Large intestine (tissue), 3 donors: ENCODE measurements around the gene PHYKPL. TPM values are rescaled to one million over a fixed set of nuclear protein-coding genes. Genes with fewer than 3 reads are reported as not detected.

Experiments
- DNase-seq, 2 donors: peaks; one replicate each; pipeline versions ENCODE4 v3.0.0 to v3.0.0-alpha.2; 2013
- H3K27ac ChIP-seq: one replicate; pipeline ENCODE4 v1.5.1; 2013; ENCODE audit warnings: low read length
- H3K27me3 ChIP-seq: 2 replicates; pipeline ENCODE4 v1.6.1; 2013; ENCODE audit warnings: low read length; ENCODE audit not compliant: control insufficient read depth, insufficient read depth
- H3K36me3 ChIP-seq: 2 replicates; pipeline ENCODE4 v1.6.1; 2013; ENCODE audit warnings: low read length; ENCODE audit not compliant: control insufficient read depth, insufficient read depth
- H3K4me1 ChIP-seq: one replicate; pipeline ENCODE4 v1.6.1; 2013; ENCODE audit warnings: low read length; ENCODE audit not compliant: control insufficient read depth, insufficient read depth
- H3K4me3 ChIP-seq: one replicate; pipeline ENCODE4 v1.5.1; 2013; ENCODE audit warnings: low read length
- H3K9me3 ChIP-seq: one replicate; pipeline ENCODE4 v1.6.1; 2013; ENCODE audit warnings: mild to moderate bottlenecking, low read depth, low read length, moderate library complexity; ENCODE audit not compliant: control insufficient read depth
- WGBS: methylation state at CpG from one replicate; pipeline ENCODE4 v1.1.5; 2013; ENCODE audit warnings: low lambda C conversion rate; ENCODE audit not compliant: insufficient coverage; 5-methylcytosine and 5-hydroxymethylcytosine counted together
- polyA plus RNA-seq: library from polyadenylated mRNA; unstranded; fragments of 120-200 nt; gene quantifications from one replicate; pipeline ENCODE4 v1.2.1, GENCODE V29; 2013

Gene PHYKPL
- polyA plus RNA-seq, 1 donor: 168 TPM

- DNase-seq: no peak
- no peak overlapping the region for H3K4me3 ChIP-seq
- WGBS: no CpG with 5 or more reads among the region's 2 CpGs
- no peaks in the 10 kb centered on the region for H3K9me3 ChIP-seq
- no peaks in the 10 kb centered on the region for H3K36me3 ChIP-seq
- H3K4me1 ChIP-seq: no peaks in the 10 kb centered on the region
- H3K27me3 ChIP-seq: peaks cover 22% of the 10 kb centered on the region
- no peak overlapping the region for H3K27ac ChIP-seq
These were observed 40.4 kb downstream of the PHYKPL start for GRCh38 chr5:178192244-178192643.

- Histone ChIP-seq H3K4me3 (no peak overlapping the region), H3K27ac (no peak overlapping the region), H3K4me1 (no peaks in the 10 kb centered on the region), H3K36me3 (no peaks in the 10 kb centered on the region), H3K9me3 (no peaks in the 10 kb centered on the region), H3K27me3 (peaks cover 22% of the 10 kb centered on the region)
- DNase-seq: no peak
- WGBS: 100% methylated on average over 2 of the region's 4 CpGs
These were observed 40.9 kb downstream of the PHYKPL start for GRCh38 chr5:178191661-178192060.

GRCh38 chr5:178189433-178189832, 43.2 kb downstream of the PHYKPL start:
- Histone ChIP-seq H3K4me3 (no peak overlapping the region), H3K27ac (no peak overlapping the region), H3K36me3 (no peaks in the 10 kb centered on the region), H3K9me3 (no peaks in the 10 kb centered on the region), H3K27me3 (peaks cover 10% of the 10 kb centered on the region), H3K4me1 (no peaks in the 10 kb centered on the region)
- no CpG with 5 or more reads among the region's 2 CpGs for WGBS
- no peak for DNase-seq

- no peak for DNase-seq
- Histone ChIP-seq H3K27ac (no peak within 1 kb of the TSS), H3K4me1 (no peaks in the 10 kb centered on the region), H3K27me3 (no peaks in the 10 kb centered on the region), H3K9me3 (no peaks in the 10 kb centered on the region), H3K36me3 (no peaks in the 10 kb centered on the region), H3K4me3 (no peak within 1 kb of the TSS)
- WGBS: no CpG with 5 or more reads among the region's 27 CpGs
These were observed 45.6 kb downstream of the PHYKPL start, which contains the start of gene GMCL2 for GRCh38 chr5:178187014-178187413. TSS of gene GMCL2 (minus strand) at chr5:178187371. CDS start at chr5:178187299, 72 bp downstream.

- H3K9me3 ChIP-seq: no peaks in the 10 kb centered on the region
- DNase-seq: no peak
- H3K27me3 ChIP-seq: no peaks in the 10 kb centered on the region
- H3K4me3 ChIP-seq: no peak overlapping the region
- 80% methylated on average over 2 of the region's 6 CpGs for WGBS
- H3K36me3 ChIP-seq: no peaks in the 10 kb centered on the region
- H3K4me1 ChIP-seq: no peaks in the 10 kb centered on the region
- H3K27ac ChIP-seq: no peak overlapping the region
These were observed 46.2 kb downstream of the PHYKPL start for GRCh38 chr5:178186427-178186826.

GRCh38 chr5:178182158-178182876, 50.3 kb downstream of the PHYKPL start:
- Histone ChIP-seq H3K36me3 (no peaks in the 10 kb centered on the region), H3K9me3 (no peaks in the 10 kb centered on the region), H3K27ac (no peak overlapping the region), H3K4me3 (no peak overlapping the region), H3K27me3 (no peaks in the 10 kb centered on the region), H3K4me1 (no peaks in the 10 kb centered on the region)
- 60% methylated on average over 1 of the region's 4 CpGs for WGBS
- DNase-seq: no peak

- H3K36me3 ChIP-seq: no peaks in the 10 kb centered on the region
- no peaks in the 10 kb centered on the region for H3K9me3 ChIP-seq
- H3K27me3 ChIP-seq: no peaks in the 10 kb centered on the region
- no peak for DNase-seq
- WGBS: no CpG with 5 or more reads among the region's 9 CpGs
- no peak overlapping the region for H3K4me3 ChIP-seq
- H3K27ac ChIP-seq: no peak overlapping the region
- H3K4me1 ChIP-seq: no peaks in the 10 kb centered on the region
These were observed 52.3 kb downstream of the PHYKPL start for GRCh38 chr5:178180141-178180863.

GRCh38 chr5:178177569-178177968, 55.0 kb downstream of the PHYKPL start:
- Histone ChIP-seq H3K4me1 (no peaks in the 10 kb centered on the region), H3K36me3 (no peaks in the 10 kb centered on the region), H3K9me3 (no peaks in the 10 kb centered on the region), H3K4me3 (no peak overlapping the region), H3K27ac (no peak overlapping the region), H3K27me3 (no peaks in the 10 kb centered on the region)
- DNase-seq: no peak
- no CpG with 5 or more reads among the region's 8 CpGs for WGBS

- no peak overlapping the region for H3K27ac ChIP-seq
- no peaks in the 10 kb centered on the region for H3K36me3 ChIP-seq
- no peaks in the 10 kb centered on the region for H3K4me1 ChIP-seq
- no peaks in the 10 kb centered on the region for H3K9me3 ChIP-seq
- DNase-seq: no peak
- no peak overlapping the region for H3K4me3 ChIP-seq
- no CpG with 5 or more reads among the region's 6 CpGs for WGBS
- H3K27me3 ChIP-seq: no peaks in the 10 kb centered on the region
These were observed 55.8 kb downstream of the PHYKPL start for GRCh38 chr5:178176791-178177190.

- Histone ChIP-seq H3K36me3 (no peaks in the 10 kb centered on the region), H3K4me3 (no peak overlapping the region), H3K27me3 (peaks cover 4% of the 10 kb centered on the region), H3K4me1 (no peaks in the 10 kb centered on the region), H3K27ac (no peak overlapping the region), H3K9me3 (no peaks in the 10 kb centered on the region)
- WGBS: 90% methylated on average over 3 of the region's 3 CpGs
- DNase-seq: no peak
These were observed 58.1 kb downstream of the PHYKPL start for GRCh38 chr5:178174456-178174855.
